Inflammatory macrophage (primary cell): ENCODE results near the gene PCYOX1L.

Experiments used
- DNase-seq, 2 donors: peaks; one replicate each; pipeline ENCODE4 v3.0.0-alpha.2; 2020 to 2022

The PCYOX1L gene

DNA sequence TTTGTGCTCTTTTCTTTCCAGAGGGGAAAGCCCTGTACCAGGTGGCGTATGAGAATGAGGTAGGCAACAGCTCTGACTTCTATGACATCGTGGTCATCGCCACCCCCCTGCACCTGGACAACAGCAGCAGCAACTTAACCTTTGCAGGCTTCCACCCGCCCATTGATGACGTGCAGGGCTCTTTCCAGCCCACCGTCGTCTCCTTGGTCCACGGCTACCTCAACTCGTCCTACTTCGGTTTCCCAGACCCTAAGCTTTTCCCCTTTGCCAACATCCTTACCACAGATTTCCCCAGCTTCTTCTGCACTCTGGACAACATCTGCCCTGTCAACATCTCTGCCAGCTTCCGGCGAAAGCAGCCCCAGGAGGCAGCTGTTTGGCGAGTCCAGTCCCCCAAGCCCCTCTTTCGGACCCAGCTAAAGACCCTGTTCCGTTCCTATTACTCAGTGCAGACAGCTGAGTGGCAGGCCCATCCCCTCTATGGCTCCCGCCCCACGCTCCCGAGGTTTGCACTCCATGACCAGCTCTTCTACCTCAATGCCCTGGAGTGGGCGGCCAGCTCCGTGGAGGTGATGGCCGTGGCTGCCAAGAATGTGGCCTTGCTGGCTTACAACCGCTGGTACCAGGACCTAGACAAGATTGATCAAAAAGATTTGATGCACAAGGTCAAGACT is 10.3 kb downstream of the PCYOX1L start:
- no peak for DNase-seq

DNA sequence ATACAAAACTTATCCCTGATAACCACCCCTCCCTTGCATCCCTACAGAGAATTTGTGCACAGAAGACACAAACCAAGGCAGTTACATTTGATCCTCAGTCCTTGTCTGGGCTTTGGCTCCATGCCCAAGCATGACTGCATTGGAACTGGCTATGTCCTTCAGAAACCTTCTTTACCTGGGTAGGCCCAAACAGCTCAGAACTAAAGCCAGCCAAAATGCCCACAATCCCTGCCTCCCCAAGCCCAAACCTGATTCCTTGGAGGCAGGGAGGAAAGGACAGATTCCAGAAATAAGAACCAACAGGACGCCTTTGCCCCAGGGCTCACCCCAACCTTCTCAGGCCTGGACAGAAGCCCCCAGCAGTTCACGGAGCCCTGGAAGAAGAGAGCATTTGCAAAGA is 13.0 kb downstream of the PCYOX1L start:
- no peak for DNase-seq

- peak; percentile 39 to 60 for DNase-seq
Measured at GRCh38 chr5:149371296-149371962, 13.6 kb downstream of the PCYOX1L start.

DNA sequence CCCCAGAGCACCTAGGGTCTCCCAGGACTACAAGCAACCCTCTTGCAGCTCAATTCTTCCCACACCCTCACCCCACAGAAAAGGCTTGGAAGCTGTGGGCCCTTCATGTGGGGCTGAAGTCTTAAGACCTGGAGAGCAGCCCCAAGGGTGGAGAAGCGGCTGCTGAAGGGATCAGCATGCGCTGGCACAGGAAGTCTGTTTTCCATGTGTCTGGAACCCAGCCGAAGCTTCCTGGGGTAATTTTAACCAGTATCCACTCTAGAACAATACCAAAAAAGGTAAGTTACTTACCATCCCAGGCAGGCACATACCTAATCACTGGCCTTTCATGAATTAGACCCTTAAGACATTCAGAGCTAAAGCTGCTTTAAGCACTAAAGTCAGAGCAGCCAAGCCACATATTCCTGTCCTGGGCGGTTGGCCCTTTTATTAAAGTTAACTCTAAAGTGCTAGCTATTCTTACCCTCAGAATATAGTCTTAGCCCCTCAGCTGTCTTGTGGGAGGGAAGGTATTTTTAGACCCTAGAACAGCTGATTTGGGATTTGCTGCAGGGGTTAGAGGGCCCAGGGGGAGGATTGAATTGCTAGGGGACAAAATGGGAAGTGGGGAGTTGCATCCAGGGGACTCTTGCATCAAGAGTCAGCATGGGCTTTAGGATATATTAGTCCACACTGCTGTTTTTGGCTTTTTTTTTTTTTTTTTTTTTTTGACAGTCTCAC is 14.4 kb downstream of the PCYOX1L start:
- DNase-seq: peak in 1 of 2 donors; percentile 40

- DNase-seq: no peak
Measured at GRCh38 chr5:149372932-149373331, 15.1 kb downstream of the PCYOX1L start.

- no peak for DNase-seq
Measured at GRCh38 chr5:149374303-149374702, 16.5 kb downstream of the PCYOX1L start.

DNA sequence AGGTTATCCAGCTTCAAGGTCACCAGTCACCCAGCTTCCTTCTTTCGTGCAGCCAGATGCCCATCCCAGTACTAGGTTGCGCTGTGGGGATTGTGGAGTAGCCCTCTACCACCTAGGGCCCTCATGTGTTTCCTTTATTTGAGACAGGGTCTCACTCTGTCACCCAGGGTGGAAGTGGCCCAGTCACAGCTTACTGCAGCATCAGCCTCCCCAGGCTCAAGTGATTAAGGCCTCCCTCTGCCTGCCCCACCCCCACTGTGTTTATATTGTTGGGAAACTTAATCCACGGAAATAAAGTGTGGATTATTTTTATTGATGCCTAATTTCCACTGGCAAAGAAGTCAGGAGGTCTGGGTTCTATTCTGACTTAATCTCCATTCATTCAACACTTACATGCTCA is 17.0 kb downstream of the PCYOX1L start:
- no peak for DNase-seq

DNA sequence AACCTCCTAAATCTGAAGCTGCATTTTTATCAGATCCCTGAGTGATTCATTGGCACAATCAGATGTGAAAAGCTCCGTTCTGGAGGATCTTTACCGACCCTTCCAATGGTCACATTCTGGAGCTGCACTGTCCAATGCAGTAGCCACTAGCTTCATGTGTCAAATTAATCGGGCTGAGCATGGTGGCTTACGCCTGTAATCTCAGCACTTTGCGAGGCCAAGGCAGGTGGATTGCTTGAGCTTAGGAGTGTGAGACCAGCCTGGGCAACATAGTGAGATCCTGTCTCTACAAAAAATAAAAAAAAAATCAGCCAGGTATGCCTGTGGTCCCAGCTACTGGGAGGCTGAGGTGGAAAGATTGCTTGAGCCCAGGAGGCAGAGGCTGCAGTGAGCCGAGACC is 17.6 kb downstream of the PCYOX1L start:
- DNase-seq: no peak

- DNase-seq: no peak
Measured at GRCh38 chr5:149376104-149376503, 18.3 kb downstream of the PCYOX1L start.

DNA sequence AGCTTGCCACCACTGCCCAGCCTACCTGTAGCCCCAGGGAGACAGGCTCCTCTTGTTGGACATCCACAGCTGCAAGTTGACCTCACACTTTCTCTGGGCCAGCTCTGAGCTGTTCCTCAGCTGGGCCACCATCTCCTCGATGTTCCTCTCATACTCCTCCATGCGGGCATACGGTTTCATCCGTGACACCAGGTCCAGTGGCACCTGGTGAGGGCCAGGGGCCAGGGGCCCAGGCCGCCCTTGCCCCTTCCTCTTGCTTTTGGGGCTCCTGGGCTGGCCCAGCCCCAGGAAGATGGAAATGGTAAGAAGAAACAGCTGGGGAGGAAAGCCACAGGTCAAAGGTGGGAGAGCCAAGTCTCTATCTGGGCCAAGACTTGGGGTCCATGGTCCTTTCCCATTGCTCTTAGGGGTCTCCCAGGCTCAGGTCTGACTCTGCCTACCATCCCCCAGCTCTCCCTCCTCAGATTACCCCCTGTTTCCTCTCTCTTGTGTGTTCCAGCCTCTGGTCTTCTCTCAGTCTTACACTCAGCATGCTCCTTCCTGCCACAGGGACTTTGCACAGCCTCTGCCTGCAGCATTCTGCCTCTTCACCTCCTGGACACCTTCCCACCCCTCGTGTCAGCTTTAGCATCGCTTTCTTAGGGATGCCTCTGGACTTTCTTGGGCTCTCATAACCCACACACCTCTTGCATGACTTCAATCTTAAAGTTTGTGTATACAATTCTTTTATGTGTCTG is 19.0 kb downstream of the PCYOX1L start:
- DNase-seq: no peak

- no peak for DNase-seq
Measured at GRCh38 chr5:149378241-149378820, 20.5 kb downstream of the PCYOX1L start.

GRCh38 chr5:149379177-149379761 is 21.4 kb downstream of the PCYOX1L start, which contains the start of gene IL17B:
Gene IL17B, minus strand, starts transcription at chr5:149379292. Its CDS starts 67 bp downstream, at chr5:149379225.
- no peak for DNase-seq

- DNase-seq: no peak
Measured at GRCh38 chr5:149379818-149380374, 22.1 kb downstream of the PCYOX1L start.

- no peak for DNase-seq
Measured at GRCh38 chr5:149380466-149381121, 22.7 kb downstream of the PCYOX1L start.

GRCh38 chr5:149381261-149381985 is 23.6 kb downstream of the PCYOX1L start:
- no peak for DNase-seq

- peak; percentile 68 to 69 for DNase-seq
Measured at GRCh38 chr5:149381986-149382338, 24.1 kb downstream of the PCYOX1L start.

GRCh38 chr5:149382517-149383220 is 24.8 kb downstream of the PCYOX1L start:
- DNase-seq: no peak

DNA sequence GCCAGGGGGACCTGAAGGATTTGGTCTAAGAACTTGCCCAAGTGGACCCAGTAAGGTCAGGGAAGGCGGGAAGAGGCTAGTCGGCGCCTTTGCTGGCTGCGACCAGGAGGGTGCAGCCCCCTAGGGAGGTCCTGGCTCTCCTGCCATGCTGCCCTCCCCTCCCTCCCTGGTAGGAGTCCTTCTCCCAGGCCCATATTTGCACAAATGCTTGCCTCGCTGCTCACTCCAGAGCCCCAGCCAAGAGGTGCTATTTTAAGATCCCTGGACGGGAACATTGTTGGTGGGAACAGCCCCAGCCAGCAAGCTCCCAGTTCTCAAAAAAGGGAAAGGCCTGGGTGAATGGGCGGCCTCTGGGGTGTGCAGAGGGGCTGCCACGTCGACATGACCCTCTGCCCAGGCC is 25.6 kb downstream of the PCYOX1L start:
- no peak for DNase-seq

- no peak for DNase-seq
Measured at GRCh38 chr5:149386166-149386565, 28.3 kb downstream of the PCYOX1L start.

DNA sequence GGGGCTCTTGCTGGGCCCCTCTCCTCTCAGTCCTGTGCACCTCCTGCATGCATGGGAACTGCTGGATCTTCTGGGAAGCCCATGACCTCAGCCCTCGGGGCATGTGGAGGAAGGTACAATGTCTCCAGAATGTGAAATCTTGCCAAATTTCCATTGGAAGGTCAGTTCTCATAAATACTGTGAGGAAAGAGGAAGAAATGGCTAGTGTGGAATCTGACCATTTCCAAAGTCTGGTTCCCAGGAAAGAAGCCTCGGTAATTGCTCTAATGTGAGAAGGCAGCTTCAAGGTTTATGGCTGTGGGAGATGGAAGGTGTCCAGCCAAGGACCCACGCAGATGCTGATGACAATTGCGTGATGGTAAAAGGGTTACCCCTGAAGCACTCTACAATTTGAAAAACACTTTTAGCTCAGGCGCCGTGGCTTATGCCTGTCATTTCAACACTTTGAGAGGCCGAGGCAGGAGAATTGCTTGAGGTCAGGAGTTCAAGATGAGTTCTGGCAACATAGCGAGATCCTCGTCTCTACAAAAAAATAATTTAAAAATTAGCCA is 29.3 kb downstream of the PCYOX1L start:
- DNase-seq: no peak
